ENCODE measurements around the gene PDE9A.
A peak's percentile ranks its signal among the peaks of the same experiment; 100 is the strongest.
"Not testable (repeated sequence)": the region's sequence is repeated elsewhere in the genome, so short reads cannot be mapped to it uniquely, and the experiment has no call there.

Gene PDE9A

GRCh38 chr21:42653231-42654061 lies at the start of gene PDE9A:
Gene PDE9A, plus strand, starts transcription at chr21:42653621. Its CDS starts 194 bp downstream, at chr21:42653815.
- peak; percentile 64 for DNase-seq

GRCh38 chr21:42607102-42607501 lies 46.3 kb upstream of the PDE9A start:
- DNase-seq: no peak

DNA sequence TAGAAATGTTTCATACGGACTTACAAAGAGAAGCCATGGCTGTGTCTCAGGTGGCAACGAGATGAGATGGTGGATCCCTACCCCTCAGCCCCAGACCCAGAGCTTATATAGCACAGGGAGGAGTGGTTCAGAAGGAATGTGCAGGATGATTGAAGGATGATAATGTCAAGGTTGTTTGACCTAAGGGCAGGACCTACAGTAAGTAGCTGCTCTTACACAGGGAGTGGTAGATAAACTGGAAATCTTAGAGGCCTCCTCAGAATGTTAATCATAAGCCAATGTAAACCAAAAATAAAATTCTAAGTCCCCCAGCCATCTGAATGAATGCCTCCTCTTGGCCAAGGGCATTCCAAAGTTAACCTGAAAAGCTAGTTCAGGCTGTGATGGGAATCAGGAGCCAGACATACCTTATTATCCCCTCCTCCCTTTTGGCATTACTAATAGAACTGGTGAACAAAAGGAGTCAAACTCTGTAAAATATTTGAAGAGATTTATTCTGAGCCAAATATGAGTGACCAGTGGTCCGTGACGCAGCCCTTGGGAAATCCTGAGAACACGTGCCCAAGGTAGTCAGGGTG lies 45.8 kb upstream of the PDE9A start:
- DNase-seq: no peak

DNA sequence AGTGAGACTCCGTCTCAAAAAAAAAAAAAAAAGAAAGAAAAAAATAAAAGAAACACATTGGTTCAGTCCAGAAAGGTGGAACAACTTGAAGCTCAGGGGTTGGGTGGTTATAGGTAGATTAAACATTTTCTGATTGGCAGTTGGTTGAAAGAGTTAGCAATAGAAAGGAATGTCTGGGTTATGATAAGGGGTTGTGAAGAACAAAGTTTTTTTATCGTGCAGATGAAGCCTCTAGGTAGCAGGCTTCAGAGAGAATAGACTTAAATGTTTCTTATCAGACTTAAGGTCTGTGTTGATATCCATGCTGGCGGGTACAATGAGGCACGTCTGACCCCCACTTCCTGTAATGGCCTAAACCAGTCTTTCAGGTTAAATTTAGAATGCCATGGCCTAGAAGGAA lies 45.0 kb upstream of the PDE9A start:
- DNase-seq: no peak

DNA sequence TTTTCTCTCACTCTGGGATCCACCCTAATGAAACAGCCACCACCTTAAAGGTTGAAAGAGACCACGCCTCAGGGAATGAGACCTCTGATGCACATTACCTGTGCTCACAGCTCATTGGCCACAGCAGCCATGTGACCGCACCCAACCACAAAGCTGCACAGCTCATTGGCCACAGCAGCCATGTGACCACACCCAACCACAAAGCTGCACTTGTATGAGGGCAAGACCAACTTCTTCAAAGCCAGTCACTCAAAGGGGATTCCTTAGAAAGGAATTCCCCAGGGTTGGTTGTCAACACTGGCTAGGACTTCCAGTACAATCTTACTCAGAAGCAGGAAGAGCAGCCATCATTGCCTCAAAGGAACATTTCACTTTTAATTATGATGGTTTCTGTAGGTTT lies 43.6 kb upstream of the PDE9A start:
- DNase-seq: no peak

DNA sequence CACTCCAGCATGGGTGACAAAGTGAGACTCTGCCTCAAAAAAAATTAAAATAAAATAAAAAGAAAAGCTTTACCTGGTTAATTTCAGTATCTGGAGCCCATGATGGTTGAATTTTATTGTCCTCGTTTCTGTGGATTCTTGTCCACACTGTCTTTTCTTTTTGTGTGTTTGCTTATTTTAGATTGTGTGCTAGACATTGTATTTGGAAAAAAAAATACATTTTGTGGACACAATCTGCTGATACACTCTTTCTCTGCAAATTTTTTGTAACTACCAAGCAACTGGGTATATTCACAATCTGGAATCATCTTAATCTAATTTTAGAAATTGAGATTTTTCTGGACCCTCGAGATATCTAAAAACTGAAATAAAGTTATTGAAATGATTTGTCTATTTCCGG lies 41.6 kb upstream of the PDE9A start:
- no peak for DNase-seq

- DNase-seq: no peak
Measured at GRCh38 chr21:42612390-42612789, 41.0 kb upstream of the PDE9A start.

DNA sequence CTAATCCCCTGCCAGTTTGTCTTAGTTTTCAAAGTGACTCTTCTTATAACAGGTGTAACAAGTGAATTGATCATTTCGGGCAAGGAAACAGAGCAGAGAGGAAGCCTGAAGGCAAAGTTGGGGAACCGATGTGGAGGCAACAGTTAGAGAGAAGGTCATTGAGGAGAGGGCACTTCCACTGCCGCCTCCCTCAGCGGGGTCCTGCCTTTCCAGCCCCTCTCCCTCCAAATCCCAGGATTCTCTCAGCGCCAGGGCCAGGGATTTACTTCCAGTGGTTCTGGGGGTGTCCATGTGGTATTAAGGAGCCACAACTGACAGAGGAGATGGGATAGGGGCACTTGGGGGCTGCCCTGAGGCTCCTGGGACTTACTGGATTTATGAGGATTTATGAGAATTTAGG lies 39.7 kb upstream of the PDE9A start:
- DNase-seq: no peak

DNA sequence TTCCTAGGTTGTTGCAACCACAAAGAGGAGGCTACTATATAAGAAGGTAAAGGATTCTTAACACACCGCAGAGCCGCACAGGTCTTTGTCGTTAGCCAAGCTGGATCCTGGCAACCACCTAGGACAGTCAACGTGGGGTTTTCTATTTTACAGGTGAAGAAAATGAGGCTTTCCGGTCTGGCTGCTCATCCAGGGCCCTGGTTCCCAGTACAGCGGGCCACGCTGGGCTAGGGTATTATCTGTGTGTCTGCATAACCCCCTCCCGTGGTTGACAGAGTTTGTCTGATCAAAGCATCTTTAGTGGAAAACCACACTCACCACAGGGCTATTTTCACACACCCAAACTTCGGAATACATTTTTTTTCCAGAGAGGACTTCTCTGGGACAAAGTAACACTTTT lies 39.0 kb upstream of the PDE9A start:
- no peak for DNase-seq

DNA sequence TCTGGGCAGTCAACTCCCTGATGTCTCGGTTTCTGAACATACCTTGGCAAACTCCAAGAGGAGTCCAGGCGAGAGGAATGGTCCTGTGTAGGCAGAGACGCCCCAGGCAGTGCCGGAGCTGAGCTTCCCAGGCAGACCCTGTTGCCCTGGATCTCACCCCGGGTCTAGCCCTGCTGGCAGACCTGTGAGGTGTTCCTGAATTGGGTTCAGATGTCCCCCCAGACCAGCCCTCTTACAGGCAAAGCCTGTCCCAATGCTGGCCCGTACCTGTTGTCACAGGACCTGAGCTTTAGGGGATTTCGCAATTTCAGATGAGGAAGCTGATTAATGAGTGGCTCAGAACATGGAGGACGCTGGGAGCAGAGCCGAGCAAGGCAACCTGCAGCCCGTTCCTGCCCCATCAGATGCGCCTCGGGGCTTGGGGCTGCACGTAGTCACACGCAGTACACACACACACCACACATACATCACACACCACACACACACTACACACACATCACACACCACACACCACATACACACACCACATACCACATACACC lies 38.5 kb upstream of the PDE9A start:
- no peak for DNase-seq

DNA sequence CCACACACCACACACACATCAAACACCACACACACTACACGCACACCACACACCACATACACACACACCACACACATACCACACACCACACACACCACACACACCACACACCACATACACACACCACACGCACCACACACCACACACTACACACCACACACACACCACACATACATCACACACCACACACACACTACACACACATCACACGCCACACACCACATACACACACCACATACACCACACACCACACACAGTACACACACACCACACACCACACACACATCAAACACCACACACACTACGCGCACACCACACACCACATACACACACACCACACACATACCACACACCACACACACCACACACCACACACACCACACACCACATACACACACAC lies 38.0 kb upstream of the PDE9A start:
- not testable (repeated sequence) for DNase-seq

- no peak for DNase-seq
Measured at GRCh38 chr21:42615924-42616323, 37.5 kb upstream of the PDE9A start.

- DNase-seq: no peak
Measured at GRCh38 chr21:42616446-42616845, 37.0 kb upstream of the PDE9A start.

- DNase-seq: no peak
Measured at GRCh38 chr21:42616941-42617340, 36.5 kb upstream of the PDE9A start.

GRCh38 chr21:42617486-42617885 lies 35.9 kb upstream of the PDE9A start:
- no peak for DNase-seq

DNA sequence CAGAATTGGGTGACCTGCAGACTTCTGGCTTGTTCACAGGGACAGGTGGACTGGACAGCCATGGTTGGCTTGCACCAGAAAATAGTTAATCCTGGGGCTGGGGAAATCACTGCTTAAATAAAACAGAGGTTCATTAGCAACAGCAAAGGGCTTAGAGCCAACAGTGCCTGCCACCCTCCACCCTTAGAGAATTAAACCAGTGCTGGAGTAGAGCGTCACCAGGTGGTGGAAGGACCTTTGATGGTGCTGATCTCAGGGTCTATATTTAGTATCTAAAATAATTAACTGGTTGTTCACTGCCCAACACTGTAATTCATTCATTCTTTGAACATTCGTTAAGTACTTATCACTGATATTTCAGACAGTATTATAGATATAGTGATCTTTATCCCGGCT lies 34.7 kb upstream of the PDE9A start:
- DNase-seq: no peak

- DNase-seq: no peak
Measured at GRCh38 chr21:42619166-42619565, 34.3 kb upstream of the PDE9A start.

DNA sequence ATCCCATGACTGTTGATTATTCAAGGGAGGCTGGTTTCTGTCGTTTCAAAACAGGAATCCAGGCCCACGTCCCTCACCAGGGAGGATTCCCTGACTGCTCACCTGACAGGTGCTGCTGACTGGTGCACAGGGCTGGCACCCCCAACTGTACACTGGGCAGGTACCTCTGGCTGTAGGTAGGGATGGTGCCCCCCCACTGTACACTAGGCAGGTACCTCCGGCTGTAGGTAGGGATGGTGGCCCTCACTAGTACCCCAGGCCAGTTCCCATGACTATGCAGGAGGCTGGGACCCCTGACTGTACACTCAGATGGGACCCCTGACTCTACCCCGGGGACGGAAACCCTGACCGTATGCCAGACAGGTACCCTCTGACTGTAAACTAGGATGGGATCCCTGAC lies 33.6 kb upstream of the PDE9A start:
- DNase-seq: no peak

DNA sequence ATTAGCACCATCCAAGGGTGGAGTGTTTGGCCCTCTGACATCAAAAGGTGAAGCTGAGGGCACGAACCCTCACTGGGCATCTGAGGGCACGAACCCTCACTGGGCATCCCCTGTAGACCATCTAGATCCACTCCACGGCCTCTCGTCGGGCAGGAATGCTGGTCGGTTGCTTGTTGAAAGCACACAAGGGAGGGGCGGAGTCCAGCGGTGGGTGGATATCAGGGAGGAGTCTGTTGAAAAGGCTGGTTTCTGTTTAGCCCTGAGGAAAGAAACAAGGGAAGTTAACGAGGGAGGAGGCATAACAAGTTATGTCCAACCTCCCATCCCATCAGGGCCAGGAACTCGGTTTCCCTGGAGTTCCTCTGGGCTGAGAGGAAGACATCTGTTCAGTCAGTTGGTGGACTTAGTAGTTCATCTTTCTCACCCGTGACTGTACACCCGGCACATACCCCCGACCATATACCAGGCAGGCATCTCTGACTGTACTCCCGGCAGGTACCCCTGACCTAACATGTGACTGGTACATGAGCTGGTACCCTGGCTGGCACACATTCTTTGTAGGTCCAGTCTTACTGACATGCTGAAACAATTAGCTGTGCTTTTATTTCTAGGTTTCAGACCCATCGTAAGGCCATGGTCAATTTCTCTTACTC lies 32.1 kb upstream of the PDE9A start:
- no peak for DNase-seq

DNA sequence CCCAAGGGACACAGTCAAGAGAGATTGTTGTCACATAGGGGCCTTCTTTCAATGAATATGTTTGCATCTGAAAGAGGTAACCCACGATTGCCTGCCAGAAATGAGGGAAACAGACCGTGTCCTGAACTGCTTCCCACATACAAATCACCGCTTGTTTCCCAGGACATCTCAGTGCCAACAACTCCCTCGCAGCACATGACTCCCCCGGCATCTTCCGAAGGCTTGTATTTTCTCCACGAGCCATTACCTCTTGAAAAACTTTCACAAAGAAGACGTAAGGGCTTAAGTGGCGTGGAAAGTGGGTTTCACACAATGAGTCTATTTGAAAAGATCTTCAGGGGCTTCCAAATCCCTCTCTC lies 31.6 kb upstream of the PDE9A start:
- no peak for DNase-seq

DNA sequence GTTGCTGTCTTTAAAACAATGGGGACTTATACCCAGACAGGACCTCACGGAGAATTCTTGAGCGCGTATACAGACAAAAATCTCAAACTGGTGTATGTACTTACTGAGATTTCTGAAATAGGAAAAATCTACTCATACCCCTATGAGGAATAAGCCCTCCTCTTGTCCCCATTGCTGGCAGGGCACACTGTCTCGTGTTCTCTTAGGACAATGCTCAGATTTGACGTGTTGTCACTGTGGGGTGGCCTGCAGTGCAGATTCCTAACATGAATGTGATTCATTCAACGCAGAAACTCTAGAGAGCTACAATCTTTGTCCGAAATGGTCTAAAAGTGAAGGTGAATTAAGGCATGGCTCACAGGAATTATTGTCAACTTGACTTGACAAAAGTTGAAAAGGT lies 31.1 kb upstream of the PDE9A start:
- no peak for DNase-seq

DNA sequence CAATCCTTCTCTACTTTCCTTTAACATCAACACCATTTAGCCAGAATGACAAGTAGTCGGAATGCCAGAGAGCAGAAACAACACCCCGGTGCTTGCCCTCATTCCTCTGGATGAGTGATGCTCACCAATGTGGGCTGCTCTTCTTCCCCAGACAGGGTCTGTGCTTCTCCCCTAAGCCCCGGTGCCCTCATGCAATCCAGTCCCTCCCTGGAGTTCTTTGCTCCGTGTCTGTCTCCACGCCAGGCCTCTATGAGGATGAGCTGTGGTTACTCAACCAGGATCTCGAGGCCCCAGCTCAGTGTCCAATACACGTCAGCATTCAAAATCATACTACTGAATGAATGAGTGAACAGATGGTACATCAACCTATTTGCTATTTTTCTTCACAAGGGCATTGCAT lies 29.7 kb upstream of the PDE9A start:
- no peak for DNase-seq

DNA sequence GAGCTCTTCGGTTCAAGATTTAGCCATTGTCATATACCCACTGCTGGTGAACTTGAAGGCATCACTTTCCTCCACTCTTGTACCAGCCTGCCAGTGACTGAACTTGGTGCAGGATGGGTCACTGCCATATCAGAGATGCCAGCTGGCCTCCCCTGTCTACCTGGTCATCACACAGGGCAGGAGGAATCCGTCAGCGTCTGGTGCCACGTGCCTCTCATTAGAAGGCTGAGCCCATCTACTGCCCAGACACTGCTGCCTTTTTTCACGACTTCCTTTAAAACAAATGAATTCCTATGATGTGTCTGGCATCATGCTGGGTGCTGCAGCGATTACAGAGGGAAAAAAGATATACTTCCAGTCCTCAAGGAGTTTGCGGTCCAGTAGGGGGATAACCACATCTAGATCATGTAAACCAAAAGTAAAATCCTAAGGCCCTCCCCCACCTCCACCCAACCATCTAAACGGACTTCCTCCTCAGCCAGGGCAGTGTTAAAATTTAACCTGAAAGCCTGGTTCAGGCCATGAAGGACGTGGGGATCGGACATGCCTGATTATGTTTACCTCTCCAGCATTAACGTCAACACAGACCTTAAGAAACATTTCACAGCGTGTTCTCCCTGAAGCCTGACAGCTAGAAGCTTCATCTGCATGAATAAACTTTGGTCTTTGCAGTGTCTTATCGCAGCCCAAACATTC lies 29.2 kb upstream of the PDE9A start:
- no peak for DNase-seq

DNA sequence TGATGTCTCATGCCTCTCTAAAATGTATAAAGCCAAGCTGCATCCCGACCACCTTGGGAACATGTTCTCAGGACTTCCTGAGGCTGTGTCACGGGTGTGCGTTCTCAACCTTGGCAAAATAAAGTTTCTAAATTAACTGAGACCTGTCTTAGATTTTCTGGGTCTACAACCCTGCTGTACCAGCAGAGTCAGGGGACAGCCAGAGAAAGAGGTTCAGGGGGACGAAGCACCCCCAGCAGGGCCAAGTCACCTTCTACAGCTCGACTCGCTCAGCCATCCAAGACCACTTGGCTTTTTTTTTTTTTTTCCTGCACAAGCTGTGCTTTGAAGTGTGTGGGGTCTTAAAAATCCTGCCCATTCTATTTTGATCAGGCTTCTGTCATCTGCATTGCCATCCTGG lies 28.5 kb upstream of the PDE9A start:
- DNase-seq: no peak
